IMR-90 (cell line): ENCODE results near the gene CPSF7. TPM values are rescaled to one million over a fixed set of nuclear protein-coding genes. Genes with fewer than 3 reads are reported as not detected.

Source experiments
- ATAC-seq: fragments of 200-7000 bp; cut with Tn5 transposase; 2 replicates; pipeline ENCODE4 v1.9.1; 2020; ENCODE audit warnings: low read depth, mild to moderate bottlenecking, moderate library complexity
- BruUV-seq: library from RNA; stranded (reverse); fragments of 400-500 nt; replicated peaks from 2 replicates; lab custom pipeline; 2021; lab: Mats Ljungman, UMichigan
- CTCF ChIA-PET: fragments of 300-600 bp; formaldehyde crosslinking; extraction: SDS; loops from one replicate; lab custom pipeline; 2021; ENCODE audit warnings: antibody characterized with exemption; lab: Yijun Ruan, JAX
- POLR2A ChIA-PET: fragments of 300-600 bp; sonication (Branson Sonifier 250); formaldehyde crosslinking; loops from one replicate; lab custom pipeline; 2022; ENCODE audit warnings: antibody characterized with exemption; ENCODE audit not compliant: unreplicated experiment; lab: Charles Lee
- DNase-seq: peaks from one replicate; pipeline ENCODE4 v3.0.0; 2013
- H2AFZ ChIP-seq: replicated peaks from 2 replicates; pipeline ENCODE3; 2013; ENCODE audit warnings: low read length, mild to moderate bottlenecking; ENCODE audit not compliant: poor library complexity
- H2AK5ac ChIP-seq: 2 replicates; pipeline ENCODE4 v1.6.1; 2013; ENCODE audit warnings: low read depth, low read length, inconsistent platforms
- H2AK9ac ChIP-seq: replicated peaks from 2 replicates; pipeline ENCODE3; 2013; ENCODE audit warnings: mild to moderate bottlenecking, low read depth, low read length, moderate library complexity; ENCODE audit not compliant: poor library complexity
- H2BK120ac ChIP-seq: 2 replicates; pipeline ENCODE4 v1.6.1; 2013; ENCODE audit warnings: low read depth, low read length, inconsistent platforms
- H2BK15ac ChIP-seq: 3 replicates; pipeline ENCODE4 v1.6.1; 2013; ENCODE audit warnings: low read depth, low read length, inconsistent platforms
- H2BK20ac ChIP-seq: 2 replicates; pipeline ENCODE4 v1.6.1; 2013; ENCODE audit warnings: low read depth, mild to moderate bottlenecking, inconsistent platforms, low read length, moderate library complexity
- H2BK5ac ChIP-seq: 2 replicates; pipeline ENCODE4 v1.6.1; 2013; ENCODE audit warnings: mild to moderate bottlenecking, low read depth, low read length, inconsistent platforms; ENCODE audit not compliant: poor library complexity, severe bottlenecking
- H3K14ac ChIP-seq: replicated peaks from 2 replicates; pipeline ENCODE4 v1.6.1; 2013; ENCODE audit warnings: low read depth, low read length, inconsistent platforms
- H3K18ac ChIP-seq: 2 replicates; pipeline ENCODE4 v1.6.1; 2013; ENCODE audit warnings: low read depth, low read length, control low read depth
- H3K23ac ChIP-seq: 2 replicates; pipeline ENCODE4 v1.6.1; 2013; ENCODE audit warnings: low read depth, low read length, inconsistent platforms
- H3K27ac ChIP-seq: 2 replicates; pipeline ENCODE4 v1.5.1; 2013; ENCODE audit warnings: mild to moderate bottlenecking, control low read depth, low read length; ENCODE audit not compliant: insufficient read depth
- H3K27me3 ChIP-seq: 2 replicates; pipeline ENCODE4 v1.6.1; 2013; ENCODE audit warnings: low read length; ENCODE audit not compliant: control insufficient read depth, insufficient read depth
- H3K36me3 ChIP-seq: 2 replicates; pipeline ENCODE4 v1.6.1; 2013; ENCODE audit warnings: low read length, mixed read lengths; ENCODE audit not compliant: control insufficient read depth, insufficient read depth
- H3K4ac ChIP-seq: 2 replicates; pipeline ENCODE4 v1.6.1; 2013; ENCODE audit warnings: low read depth, low read length, inconsistent platforms
- H3K4me1 ChIP-seq: 2 replicates; pipeline ENCODE4 v1.6.1; 2013; ENCODE audit warnings: low read length, mixed read lengths; ENCODE audit not compliant: control insufficient read depth, insufficient read depth
- H3K4me2 ChIP-seq: 2 replicates; pipeline ENCODE4 v1.6.1; 2013; ENCODE audit warnings: low read depth, mild to moderate bottlenecking, control low read depth, low read length, moderate library complexity
- H3K4me3 ChIP-seq: 2 replicates; pipeline ENCODE4 v1.5.1; 2013; ENCODE audit warnings: low read depth, mild to moderate bottlenecking, control low read depth, low read length, moderate library complexity; ENCODE audit not compliant: insufficient read depth
- H3K56ac ChIP-seq: 2 replicates; pipeline ENCODE4 v1.6.1; 2013; ENCODE audit warnings: low read length, inconsistent platforms; ENCODE audit not compliant: insufficient read depth; ENCODE audit errors: extremely low read depth
- H3K79me1 ChIP-seq, 2 experiments: 2 replicates each; pipeline ENCODE4 v1.6.1; 2013; ENCODE audit warnings: low read length in 2 of 2, inconsistent platforms in 1 of 2, low read depth in 1 of 2
- H3K9ac ChIP-seq: 2 replicates; pipeline ENCODE4 v1.6.1; 2013; ENCODE audit warnings: low read depth, low read length, control low read depth
- H3K9me1 ChIP-seq: 2 replicates; pipeline ENCODE4 v1.6.1; 2013; ENCODE audit warnings: low read length, inconsistent platforms; ENCODE audit not compliant: insufficient read depth
- H3K9me3 ChIP-seq: 2 replicates; pipeline ENCODE4 v1.6.1; 2013; ENCODE audit warnings: low read length; ENCODE audit not compliant: control insufficient read depth, insufficient read depth
- H4K20me1 ChIP-seq: 2 replicates; pipeline ENCODE4 v1.6.1; 2013; ENCODE audit warnings: low read length, inconsistent platforms; ENCODE audit not compliant: insufficient read depth
- H4K5ac ChIP-seq: 2 replicates; pipeline ENCODE4 v1.6.1; 2013; ENCODE audit warnings: mild to moderate bottlenecking, low read depth, low read length, control low read depth
- H4K8ac ChIP-seq, 2 experiments: 2 replicates each; pipeline ENCODE4 v1.6.1; 2013; ENCODE audit warnings: low read depth in 2 of 2, low read length in 2 of 2, control low read depth in 1 of 2, inconsistent platforms in 1 of 2
- H4K91ac ChIP-seq: 2 replicates; pipeline ENCODE4 v1.6.1; 2013; ENCODE audit warnings: low read depth, low read length, inconsistent platforms; ENCODE audit not compliant: insufficient read depth
- CEBPB ChIP-seq: IDR thresholded peaks from 2 replicates; pipeline ENCODE4 v1.6.1; 2012; ENCODE audit warnings: low read depth, low read length, improper control_type of control experiment
- FOS ChIP-seq: fragments of 150-350 bp; IDR thresholded peaks from 2 replicates; pipeline ENCODE4 v1.6.1; 2016; ENCODE audit warnings: low read depth, low read length
- POLR2A ChIP-seq: IDR thresholded peaks from 2 replicates; pipeline ENCODE4 v1.6.1; 2012; ENCODE audit warnings: mild to moderate bottlenecking, low read depth, low read length
- RAD21 ChIP-seq: IDR thresholded peaks from 2 replicates; pipeline ENCODE4 v1.6.1; 2012; ENCODE audit warnings: low read length, improper control_type of control experiment
- WGBS, 2 experiments: methylation state at CpG; one replicate each; pipeline versions ENCODE4 v1.1.5 to v1.1.7; 2013; ENCODE audit warnings: missing lambda C conversion rate in 2 of 2; ENCODE audit not compliant: insufficient read length in 1 of 2; ENCODE audit errors: extremely low coverage in 2 of 2; 5-methylcytosine and 5-hydroxymethylcytosine counted together
- dilution Hi-C: fragments of 300-500 bp; cut with HindIII; formaldehyde crosslinking; loops from one replicate; pipeline ENCODE4 v1.14.3; 2018; ENCODE audit warnings: low sequenced_read_pairs; ENCODE audit not compliant: unreplicated experiment
- in situ Hi-C: fragments of 300-500 bp; cut with MboI; formaldehyde crosslinking; loops from 3 replicates; pipeline ENCODE4 v1.14.3; 2019; ENCODE audit warnings: low sequenced_read_pairs, inconsistent platforms, mixed read lengths
- intact Hi-C: fragments of 100-400 bp; cut with micrococcal nuclease; formaldehyde crosslinking; loops from 2 replicates; pipeline ENCODE4 v1.10.0; 2022
- polyA plus RNA-seq, 3 experiments: library from polyadenylated mRNA; depleted of rRNA; stranded (reverse); fragments of >200 nt; gene quantifications; 2 replicates each; pipeline ENCODE4 v1.2.3, GENCODE V29; 2012; ENCODE audit warnings: low replicate concordance in 1 of 3
- total RNA-seq: library from RNA; depleted of rRNA; stranded (reverse); fragments of >200 nt; gene quantifications from 2 replicates; pipeline ENCODE4 v1.2.3, GENCODE V29; 2012
- TF ChIP-seq, protein P1 (sequence below): fragments of 150-350 bp; IDR thresholded peaks from 2 replicates; pipeline ENCODE4 v1.6.1; 2016; ENCODE audit warnings: low read depth, mild to moderate bottlenecking, low read length, moderate library complexity, borderline replicate concordance

CPSF7 gene
- total and polyA plus RNA-seq, 2 of the 4 experiments (the other 2 are of a cell fraction) = 9.5 to 55.2 TPM

DNA sequence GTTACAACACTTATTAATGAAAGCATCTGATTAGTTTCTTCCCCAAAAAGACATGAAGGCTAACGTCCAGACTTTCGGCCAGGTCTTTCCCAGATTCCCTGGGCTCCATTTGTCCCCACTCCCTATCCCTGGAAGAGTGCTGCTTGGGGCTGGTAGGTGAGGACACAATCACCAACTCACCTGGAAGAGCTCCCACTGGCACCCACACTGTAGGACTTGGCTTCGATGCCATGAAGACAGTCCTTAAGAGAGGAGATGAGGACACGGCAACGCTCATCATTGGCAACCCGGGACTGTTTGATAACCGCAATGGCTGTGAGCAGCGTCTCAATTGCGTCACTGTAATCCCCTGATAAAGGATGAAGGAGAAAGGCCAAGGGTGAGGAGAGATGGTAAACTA is 18.2 kb downstream of the CPSF7 start:
- POLR2A ChIA-PET = no interaction called here
- TF ChIP-seq CEBPB = no peak
- TF ChIP-seq, protein P1, sequence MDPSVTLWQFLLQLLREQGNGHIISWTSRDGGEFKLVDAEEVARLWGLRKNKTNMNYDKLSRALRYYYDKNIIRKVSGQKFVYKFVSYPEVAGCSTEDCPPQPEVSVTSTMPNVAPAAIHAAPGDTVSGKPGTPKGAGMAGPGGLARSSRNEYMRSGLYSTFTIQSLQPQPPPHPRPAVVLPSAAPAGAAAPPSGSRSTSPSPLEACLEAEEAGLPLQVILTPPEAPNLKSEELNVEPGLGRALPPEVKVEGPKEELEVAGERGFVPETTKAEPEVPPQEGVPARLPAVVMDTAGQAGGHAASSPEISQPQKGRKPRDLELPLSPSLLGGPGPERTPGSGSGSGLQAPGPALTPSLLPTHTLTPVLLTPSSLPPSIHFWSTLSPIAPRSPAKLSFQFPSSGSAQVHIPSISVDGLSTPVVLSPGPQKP = no peak
- no peak for TF ChIP-seq POLR2A
- no peak for TF ChIP-seq RAD21
- TF ChIP-seq FOS = no peak

More for the DNA sequence above, 18.2 kb downstream of the CPSF7 start:
- intact Hi-C loops = no loop called here
- in situ Hi-C loops = no loop called here
- CTCF ChIA-PET = no interaction called here
- Histone ChIP-seq H3K79me1 (peaks cover 15 to 28% of the 10 kb centered on the region in 2 experiments), H4K20me1 (0 out of 2 replicates have a peak, but pooled peaks cover 5% of the 10 kb centered on the region), H4K5ac (no peak overlapping the region), H4K91ac (no peak overlapping the region), H2AFZ (no peak overlapping the region), H3K9ac (no peak overlapping the region), H3K4me2 (no peak overlapping the region), H2BK120ac (no peak overlapping the region), H2AK5ac (no peak overlapping the region), H3K14ac (no peak overlapping the region), H3K27me3 (no peaks in the 10 kb centered on the region), H3K4me3 (no peak overlapping the region), H2BK5ac (no peak overlapping the region), H2BK20ac (no peak overlapping the region), H4K8ac (no peak overlapping the region), H3K9me3 (no peaks in the 10 kb centered on the region), H3K18ac (no peak overlapping the region), H3K56ac (no peak overlapping the region), H3K4ac (no peak overlapping the region), H2BK15ac (no peak overlapping the region), H3K36me3 (peaks cover 70% of the 10 kb centered on the region), H3K27ac (no peak overlapping the region), H2AK9ac (no peak overlapping the region), H3K9me1 (no peaks in the 10 kb centered on the region), H3K4me1 (no peaks in the 10 kb centered on the region), H3K23ac (no peak overlapping the region)
- WGBS, 2 experiments = 89% methylated on average over 4 of the region's 9 CpGs; no CpG with 5 or more reads in 1 of the 2 experiments
- dilution Hi-C loops = no loop called here
- no TSS peak for BruUV-seq
- no peak for ATAC-seq
- no peak for DNase-seq
